Karpas-422 (cell line): ENCODE data around the gene RAET1G. TPM values are rescaled to one million over a fixed set of nuclear protein-coding genes. Genes with fewer than 3 reads are reported as not detected.
"Not testable (repeated sequence)": the region's sequence is repeated elsewhere in the genome, so short reads cannot be mapped to it uniquely, and the experiment has no call there.

Experiments used
- DNase-seq: peaks from one replicate; pipeline ENCODE4 v3.0.0-alpha.2; 2015
- H2AFZ ChIP-seq: fragments of 200-600 bp; sonication (generic); 2 replicates; pipeline ENCODE4 v1.6.1; 2014; ENCODE audit warnings: antibody characterized with exemption, low read length, mixed read lengths
- H3K27ac ChIP-seq: fragments of 200-600 bp; sonication (generic); 2 replicates; pipeline ENCODE4 v1.5.1; 2014; ENCODE audit warnings: mild to moderate bottlenecking, low read length, moderate library complexity
- H3K27me3 ChIP-seq: fragments of 200-600 bp; sonication (generic); 2 replicates; pipeline ENCODE4 v1.6.1; 2014; ENCODE audit warnings: low read length, mixed read lengths
- H3K36me3 ChIP-seq: fragments of 200-600 bp; sonication (generic); 2 replicates; pipeline ENCODE4 v1.6.1; 2014; ENCODE audit warnings: low read length, mixed read lengths; ENCODE audit not compliant: insufficient read depth
- H3K4me1 ChIP-seq: fragments of 200-600 bp; sonication (generic); 2 replicates; pipeline ENCODE4 v1.6.1; 2014; ENCODE audit warnings: mild to moderate bottlenecking, low read length, mixed read lengths
- H3K4me2 ChIP-seq: fragments of 200-600 bp; sonication (generic); 2 replicates; pipeline ENCODE4 v1.6.1; 2014; ENCODE audit warnings: low read length, low read depth, mild to moderate bottlenecking; ENCODE audit not compliant: poor library complexity, severe bottlenecking
- H3K4me3 ChIP-seq: fragments of 200-600 bp; sonication (generic); 2 replicates; pipeline ENCODE4 v1.5.1; 2014; ENCODE audit warnings: mild to moderate bottlenecking, antibody characterized with exemption, low read length, mixed read lengths
- H3K79me2 ChIP-seq: fragments of 200-600 bp; sonication (generic); 2 replicates; pipeline ENCODE4 v1.6.1; 2014; ENCODE audit warnings: mild to moderate bottlenecking, low read length, mixed read lengths
- H3K9ac ChIP-seq: fragments of 200-600 bp; sonication (generic); 2 replicates; pipeline ENCODE4 v1.6.0; 2014; ENCODE audit warnings: low read length
- H3K9me2 ChIP-seq: fragments of 200-600 bp; sonication (generic), shearing (Covaris generic); replicated peaks from 2 replicates; pipeline ENCODE4 v1.6.0; 2014; ENCODE audit warnings: mild to moderate bottlenecking, low read length, moderate library complexity; ENCODE audit not compliant: insufficient read depth
- H3K9me3 ChIP-seq: fragments of 300-700, 200-600 bp; sonication (generic); 2 replicates; pipeline ENCODE4 v1.6.1; 2014; ENCODE audit warnings: low read length, mixed read lengths
- H4K20me1 ChIP-seq: fragments of 200-600 bp; sonication (generic); 2 replicates; pipeline ENCODE4 v1.6.1; 2014; ENCODE audit warnings: mild to moderate bottlenecking, antibody characterized with exemption, low read length, low read depth; ENCODE audit not compliant: insufficient read depth
- total RNA-seq: library from RNA; depleted of rRNA; stranded (reverse); fragments of >200 nt; shearing (Covaris generic); gene quantifications from 2 replicates; pipeline ENCODE4 v1.2.3, GENCODE V29; 2014; ENCODE audit warnings: low replicate concordance

Gene RAET1G
- total RNA-seq, 1 experiment from 2014 or later = not detected

DNA sequence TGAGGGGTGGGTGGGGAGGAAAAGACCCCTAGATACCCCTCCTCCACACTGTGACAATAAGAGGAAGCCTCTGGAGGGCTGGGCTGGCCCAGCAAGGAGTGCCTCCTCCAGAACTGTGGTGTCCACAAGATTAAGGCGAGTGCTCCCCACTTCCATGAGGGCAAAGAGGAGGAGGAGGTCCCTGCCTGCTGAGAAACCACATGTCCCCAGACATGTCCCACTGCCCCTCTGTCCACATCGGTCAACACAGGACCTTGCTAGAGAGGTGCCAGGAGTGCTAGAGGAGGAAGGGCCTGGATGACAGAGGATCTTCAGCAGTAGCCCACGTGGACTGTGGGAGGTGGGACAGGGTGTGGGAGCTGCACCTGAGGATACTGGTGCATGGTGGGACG is 3.1 kb downstream of the RAET1G start:
- no peak overlapping the region for H3K27ac ChIP-seq
- H3K79me2 ChIP-seq = no peaks in the 10 kb centered on the region
- no peaks in the 10 kb centered on the region for H3K9me3 ChIP-seq
- no peak overlapping the region for H2AFZ ChIP-seq
- H3K4me2 ChIP-seq = no peak overlapping the region
- no peaks in the 10 kb centered on the region for H3K27me3 ChIP-seq
- no peak overlapping the region for H3K9ac ChIP-seq
- H3K4me1 ChIP-seq = peaks cover 8% of the 10 kb centered on the region
- no peak overlapping the region for H3K4me3 ChIP-seq
- DNase-seq = no peak
- no peaks in the 10 kb centered on the region for H3K36me3 ChIP-seq
- 0 out of 2 replicates have a peak, but pooled peaks cover 2% of the 10 kb centered on the region for H4K20me1 ChIP-seq
- H3K9me2 ChIP-seq = no peaks in the 10 kb centered on the region

DNA sequence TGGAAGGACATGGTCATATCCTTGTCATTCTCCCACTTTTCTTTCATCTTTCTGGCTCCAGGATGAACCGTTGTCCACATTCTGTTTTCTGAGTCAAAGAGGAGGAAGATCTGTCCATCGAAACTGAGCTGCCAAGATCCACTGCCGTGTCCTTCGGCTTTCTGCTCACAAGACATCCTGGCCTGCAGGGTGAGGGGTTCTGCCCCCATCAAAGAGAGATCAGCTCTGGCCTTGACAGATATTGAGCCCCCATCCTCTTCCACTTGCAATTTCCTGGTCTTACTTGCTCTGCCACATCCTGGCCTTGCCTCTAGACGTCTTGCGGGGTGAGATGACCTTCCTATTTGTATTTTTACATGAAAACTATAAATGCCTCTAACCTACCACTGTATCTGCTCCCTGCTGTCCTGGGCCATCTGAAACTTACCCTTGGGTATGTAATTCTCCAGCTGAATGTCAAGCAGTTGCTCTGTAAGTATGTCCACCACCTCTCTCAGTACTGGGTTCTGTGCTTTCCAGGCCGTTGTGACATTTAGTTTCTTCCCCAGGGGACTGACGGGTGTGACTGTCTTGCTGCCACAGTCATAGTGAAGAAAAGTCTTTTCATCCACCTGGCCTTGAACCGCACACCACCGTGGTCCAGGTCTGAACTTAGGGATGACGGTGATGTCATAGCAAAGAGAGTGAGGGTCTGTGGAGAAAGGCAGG is 3.6 kb downstream of the RAET1G start:
- not testable (repeated sequence) for H3K4me1 ChIP-seq, H3K9me3 ChIP-seq, H3K4me2 ChIP-seq, H2AFZ ChIP-seq, DNase-seq, H4K20me1 ChIP-seq, H3K27me3 ChIP-seq, H3K4me3 ChIP-seq, H3K9ac ChIP-seq, H3K36me3 ChIP-seq, H3K79me2 ChIP-seq, H3K9me2 ChIP-seq, H3K27ac ChIP-seq

DNA sequence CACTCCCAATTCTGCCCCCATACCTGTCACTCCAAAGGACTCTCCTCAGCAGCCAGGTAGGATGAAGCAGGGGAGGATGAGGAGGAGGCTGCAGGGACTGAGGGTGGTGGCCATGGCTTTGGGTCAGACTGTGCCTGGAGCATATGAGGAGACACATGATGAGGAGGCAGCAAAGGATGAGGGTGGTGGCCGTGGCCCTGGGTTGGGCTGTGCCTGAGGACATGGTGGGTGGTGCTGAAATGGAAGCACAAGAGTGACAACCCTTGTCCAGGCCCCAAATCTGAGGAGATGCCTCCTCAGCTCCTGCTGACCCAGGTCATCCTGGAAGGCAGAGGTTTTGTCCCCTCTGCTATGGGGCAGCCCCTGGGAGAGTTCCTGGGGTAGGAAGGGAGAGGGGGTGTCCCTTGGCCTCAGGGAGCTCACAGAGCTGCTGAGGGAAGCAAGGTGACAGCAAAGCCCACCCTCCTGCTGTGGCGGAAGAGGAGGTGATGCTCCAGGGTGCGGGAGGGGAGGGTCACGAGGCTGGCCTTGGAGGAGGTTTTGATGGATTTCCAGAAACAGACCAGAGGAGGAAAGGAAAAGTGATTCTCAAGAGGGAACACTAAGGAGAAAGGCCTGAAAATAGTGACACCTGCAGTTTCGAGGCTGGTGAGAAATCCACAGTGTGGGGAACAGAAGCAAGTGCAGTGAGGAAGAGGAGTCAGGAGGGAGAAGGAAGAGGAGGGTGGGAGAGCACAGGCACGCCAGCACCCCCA is 4.6 kb downstream of the RAET1G start:
- no peaks in the 10 kb centered on the region for H3K9me3 ChIP-seq
- DNase-seq = no peak

DNA sequence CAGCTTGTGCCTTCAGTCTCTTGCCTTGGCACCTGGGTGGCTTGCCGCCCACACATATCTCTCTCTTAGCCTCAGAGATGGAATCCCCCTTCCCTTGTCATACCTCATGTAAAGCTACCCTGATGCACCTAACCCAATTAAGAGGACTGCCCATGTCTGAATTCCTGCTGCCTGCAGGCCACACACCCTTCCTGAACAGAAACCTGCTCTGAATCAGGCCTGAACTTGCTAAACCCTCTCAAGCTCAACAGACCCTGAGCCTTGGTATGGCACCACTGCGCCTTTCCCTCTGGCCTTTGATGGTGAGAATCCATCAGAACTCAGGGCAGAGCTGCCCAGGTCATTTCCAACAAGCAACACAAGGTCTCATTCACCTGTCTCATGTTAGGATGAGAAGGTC is 5.2 kb downstream of the RAET1G start:
- Histone ChIP-seq H3K9me3 (no peaks in the 10 kb centered on the region), H3K27me3 (no peaks in the 10 kb centered on the region), H3K4me2 (no peak overlapping the region), H3K36me3 (no peaks in the 10 kb centered on the region), H3K79me2 (no peaks in the 10 kb centered on the region), H3K27ac (no peak overlapping the region), H3K4me1 (peaks cover 2% of the 10 kb centered on the region; the same call in 1 of the 2 replicates), H2AFZ (no peak overlapping the region), H3K9me2 (no peaks in the 10 kb centered on the region), H3K4me3 (no peak overlapping the region), H4K20me1 (no peaks in the 10 kb centered on the region), H3K9ac (no peak overlapping the region)
- no peak for DNase-seq

More for the DNA sequence above, 4.6 kb downstream of the RAET1G start:
- no peaks in the 10 kb centered on the region for H3K27me3 ChIP-seq
- H3K36me3 ChIP-seq = no peaks in the 10 kb centered on the region
- H4K20me1 ChIP-seq = 0 out of 2 replicates have a peak, but pooled peaks cover 2% of the 10 kb centered on the region
- no peak overlapping the region for H2AFZ ChIP-seq
- H3K9ac ChIP-seq = no peak overlapping the region
- no peaks in the 10 kb centered on the region for H3K79me2 ChIP-seq
- peaks cover 7% of the 10 kb centered on the region for H3K4me1 ChIP-seq
- no peak overlapping the region for H3K4me3 ChIP-seq
- no peak overlapping the region for H3K4me2 ChIP-seq
- no peak overlapping the region for H3K27ac ChIP-seq
- H3K9me2 ChIP-seq = no peaks in the 10 kb centered on the region

DNA sequence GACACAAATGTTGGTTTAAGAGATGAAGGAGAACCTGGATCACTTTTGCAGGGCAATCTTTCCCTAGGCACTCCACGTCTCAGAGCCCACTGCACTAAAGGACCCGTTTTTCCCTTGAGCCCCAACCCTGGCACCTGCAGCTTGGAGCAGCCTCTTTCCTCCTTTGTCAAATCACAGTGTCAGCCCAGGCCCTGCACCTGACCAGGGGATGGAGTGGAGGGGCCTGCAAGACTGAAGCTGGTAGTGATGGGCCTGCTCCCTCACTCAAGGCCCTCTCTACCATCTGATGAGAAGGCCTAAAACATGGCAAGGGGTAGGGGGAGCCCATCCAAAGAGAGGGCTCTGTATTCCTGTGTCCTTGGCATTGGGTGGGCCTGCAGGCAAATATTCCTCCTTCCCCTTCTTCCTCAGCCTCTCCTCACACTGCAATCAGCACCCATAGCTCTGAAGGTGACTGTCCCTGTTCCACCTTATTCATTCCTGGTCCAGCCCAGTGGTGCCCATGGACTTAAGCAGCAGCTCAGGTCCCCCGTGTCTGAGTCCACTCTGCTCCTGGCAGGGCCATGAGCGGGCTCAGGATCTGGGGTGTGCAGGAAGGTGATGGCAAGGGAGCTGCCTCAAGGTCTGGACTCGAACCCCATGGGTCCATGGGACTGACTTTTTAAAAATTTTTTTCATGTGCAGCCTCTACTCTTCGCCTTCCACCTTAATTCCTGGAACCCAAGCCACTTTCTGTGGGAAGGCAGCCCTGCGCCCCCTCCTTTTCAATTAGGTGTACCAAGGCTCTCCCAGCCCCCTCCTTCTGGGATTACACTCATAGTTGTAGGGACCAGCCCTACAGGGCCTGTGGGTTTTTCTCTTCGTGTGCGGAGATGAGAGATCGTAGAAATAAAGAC is 6.7 kb downstream of the RAET1G start:
- no peaks in the 10 kb centered on the region for H3K27me3 ChIP-seq
- H3K9ac ChIP-seq = no peak overlapping the region
- H3K9me2 ChIP-seq = no peaks in the 10 kb centered on the region
- no peaks in the 10 kb centered on the region for H3K79me2 ChIP-seq
- no peaks in the 10 kb centered on the region for H4K20me1 ChIP-seq
- no peak for DNase-seq
- no peak overlapping the region for H3K4me3 ChIP-seq
- no peaks in the 10 kb centered on the region for H3K9me3 ChIP-seq
- no peak overlapping the region for H3K4me2 ChIP-seq
- H3K27ac ChIP-seq = no peak overlapping the region
- no peak overlapping the region for H2AFZ ChIP-seq
- no peaks in the 10 kb centered on the region for H3K4me1 ChIP-seq
- H3K36me3 ChIP-seq = no peaks in the 10 kb centered on the region

DNA sequence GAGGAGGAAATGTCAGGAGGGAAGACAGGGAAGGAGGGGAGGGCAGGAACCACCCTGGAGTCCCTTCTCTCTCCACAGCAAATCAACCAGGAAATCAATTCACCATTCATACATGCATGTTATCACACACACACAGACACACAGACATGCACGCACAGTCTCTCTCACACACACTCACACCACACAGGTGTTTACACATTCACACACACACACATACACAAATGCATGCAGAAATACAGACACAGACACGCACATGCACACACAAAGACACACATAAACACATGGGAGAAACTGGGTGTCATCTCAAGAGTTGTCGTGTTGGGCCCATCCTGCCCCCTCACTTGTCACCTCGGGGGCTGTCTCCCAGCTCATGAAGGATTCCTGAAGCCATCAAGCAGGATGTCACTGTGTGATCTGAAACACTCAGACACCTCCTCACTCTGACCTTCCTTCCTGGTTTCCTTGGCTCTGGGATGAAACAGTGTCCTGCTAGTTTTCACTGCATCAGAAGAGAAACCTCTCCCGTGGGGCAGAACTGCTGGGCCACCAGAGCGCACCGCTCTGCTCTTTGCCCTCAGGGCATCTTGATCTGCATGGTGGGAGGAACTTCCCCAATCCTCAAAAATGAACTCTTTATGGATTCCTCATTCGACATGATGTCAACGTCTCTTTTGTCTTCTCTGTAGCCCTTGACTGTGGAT is 9.2 kb downstream of the RAET1G start:
- Histone ChIP-seq H3K4me2 (no peak overlapping the region), H3K27me3 (no peaks in the 10 kb centered on the region), H3K9me3 (no peaks in the 10 kb centered on the region), H2AFZ (no peak overlapping the region), H3K36me3 (no peaks in the 10 kb centered on the region), H3K79me2 (no peaks in the 10 kb centered on the region), H3K4me1 (no peaks in the 10 kb centered on the region), H3K27ac (no peak overlapping the region), H4K20me1 (no peaks in the 10 kb centered on the region), H3K9me2 (no peaks in the 10 kb centered on the region), H3K4me3 (no peak overlapping the region), H3K9ac (no peak overlapping the region)
- no peak for DNase-seq

DNA sequence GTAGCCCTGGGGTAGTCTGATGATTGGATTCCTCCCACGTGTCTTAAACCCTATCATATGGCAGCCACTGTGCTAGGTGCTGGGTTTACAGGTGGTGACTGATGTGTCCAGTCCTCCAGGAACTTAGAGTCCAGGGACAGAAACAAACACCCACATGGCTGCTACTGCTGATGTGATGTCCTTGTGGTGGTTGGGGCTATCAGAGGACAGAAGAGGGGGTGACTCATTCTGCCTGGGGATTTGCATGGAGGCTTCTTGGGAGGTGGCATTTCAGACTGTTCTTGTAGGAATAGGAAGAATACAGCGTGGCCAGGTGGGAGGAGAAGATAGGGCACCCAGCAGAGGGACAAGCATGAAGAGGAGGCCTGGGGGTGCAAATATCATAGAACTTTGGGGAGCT is 9.8 kb downstream of the RAET1G start:
- Histone ChIP-seq H3K27me3 (no peaks in the 10 kb centered on the region), H3K36me3 (no peaks in the 10 kb centered on the region), H3K79me2 (no peaks in the 10 kb centered on the region), H3K4me3 (no peak overlapping the region), H3K9me3 (no peaks in the 10 kb centered on the region), H4K20me1 (no peaks in the 10 kb centered on the region), H3K27ac (no peak overlapping the region), H3K4me2 (no peak overlapping the region), H3K9ac (no peak overlapping the region), H2AFZ (no peak overlapping the region), H3K9me2 (no peaks in the 10 kb centered on the region), H3K4me1 (no peaks in the 10 kb centered on the region)
- DNase-seq = no peak
